Measurements from ENCODE around the gene PXDC1.

GRCh38 chr6:3708540-3708939, 43.0 kb downstream of the PXDC1 start:
- no peak for TF ChIP-seq POLR2A (IDR thresholded peaks at IDR 0.05)
- no peak for TF ChIP-seq CTCF (IDR thresholded peaks at IDR 0.05 in 4 of 5, conservative IDR thresholded peaks at IDR 0.05 in 1 of 5)

Measured in gastrocnemius medialis (tissue), 4 donors.